SK-N-SH treated with all-trans-retinoic acid at 6 μM for 48 hours (cell line): ENCODE data around the gene TGM1.

ENCODE experiments used
- ARNTL ChIP-seq: fragments of 450-650 bp; formaldehyde crosslinking; IDR thresholded peaks from 2 replicates; pipeline ENCODE4 v1.5.0; 2020; ENCODE audit warnings: low read depth, mild to moderate bottlenecking, moderate library complexity, borderline replicate concordance
- BACH2 ChIP-seq: fragments of 250-450 bp; sonication (Bioruptor Pico); IDR thresholded peaks from 2 replicates; pipeline ENCODE4 v1.9.0; 2021; ENCODE audit warnings: mild to moderate bottlenecking, borderline replicate concordance
- CSDC2 ChIP-seq: fragments of 250-450 bp; sonication (Bioruptor Pico); IDR thresholded peaks from 2 replicates; pipeline ENCODE4 v1.5.0; 2020; ENCODE audit warnings: mild to moderate bottlenecking, moderate library complexity
- CSRNP3 ChIP-seq: fragments of 250-450 bp; sonication (Bioruptor Pico); IDR thresholded peaks from 2 replicates; pipeline ENCODE4 v1.5.1; 2021; ENCODE audit warnings: mild to moderate bottlenecking, moderate library complexity
- OSR1 ChIP-seq: fragments of 250-450 bp; sonication (Bioruptor Pico); IDR thresholded peaks from 2 replicates; pipeline ENCODE4 v1.8.0; 2022; ENCODE audit warnings: moderate library complexity, mild to moderate bottlenecking, inconsistent platforms
- PATZ1 ChIP-seq: fragments of 250-450 bp; sonication (Bioruptor Pico); IDR thresholded peaks from 2 replicates; pipeline ENCODE4 v1.8.0; 2020; ENCODE audit warnings: mild to moderate bottlenecking, moderate library complexity, borderline replicate concordance
- PPARA ChIP-seq: fragments of 250-450 bp; sonication (Bioruptor Pico); IDR thresholded peaks from 2 replicates; pipeline ENCODE4 v1.5.0; 2020; ENCODE audit warnings: mild to moderate bottlenecking, borderline replicate concordance
- TOX ChIP-seq: fragments of 250-450 bp; sonication (Bioruptor Pico); IDR thresholded peaks from 2 replicates; pipeline ENCODE4 v1.8.0; 2021; ENCODE audit warnings: mild to moderate bottlenecking, moderate library complexity, borderline replicate concordance
- ZC3H10 ChIP-seq: fragments of 250-450 bp; sonication (Bioruptor Pico); IDR thresholded peaks from 2 replicates; pipeline ENCODE4 v1.5.1; 2021; ENCODE audit warnings: mild to moderate bottlenecking, moderate library complexity
- ZFP3 ChIP-seq: fragments of 250-450 bp; sonication (Bioruptor Pico); IDR thresholded peaks from 2 replicates; pipeline ENCODE4 v1.5.0; 2020; ENCODE audit warnings: mild to moderate bottlenecking, moderate library complexity
- ZFP30 ChIP-seq: fragments of 450-650 bp; formaldehyde crosslinking; IDR thresholded peaks from 2 replicates; pipeline ENCODE4 v1.5.0; 2022; ENCODE audit warnings: mild to moderate bottlenecking, moderate library complexity
- ZNF70 ChIP-seq: fragments of 450-650 bp; formaldehyde crosslinking; IDR thresholded peaks from 2 replicates; pipeline ENCODE4 v1.5.0; 2020; ENCODE audit warnings: mild to moderate bottlenecking, moderate library complexity
- TF ChIP-seq, protein P1 (sequence below): fragments of 250-450 bp; sonication (Bioruptor Pico); IDR thresholded peaks from 2 replicates; pipeline ENCODE4 v1.5.0; 2020; ENCODE audit warnings: mild to moderate bottlenecking, moderate library complexity

- TF ChIP-seq ZFP30 (CRISPR knock-in tag) (no peak), CSDC2 (no peak), BACH2 (no peak), CSRNP3 (no peak), ZC3H10 (no peak), PATZ1 (CRISPR knock-in tag) (no peak), OSR1 (CRISPR knock-in tag) (no peak), PPARA (CRISPR knock-in tag) (no peak), ZNF70 (CRISPR knock-in tag) (no peak), ZFP3 (no peak), ARNTL (no peak), TOX (no peak)
- TF ChIP-seq, protein P1, sequence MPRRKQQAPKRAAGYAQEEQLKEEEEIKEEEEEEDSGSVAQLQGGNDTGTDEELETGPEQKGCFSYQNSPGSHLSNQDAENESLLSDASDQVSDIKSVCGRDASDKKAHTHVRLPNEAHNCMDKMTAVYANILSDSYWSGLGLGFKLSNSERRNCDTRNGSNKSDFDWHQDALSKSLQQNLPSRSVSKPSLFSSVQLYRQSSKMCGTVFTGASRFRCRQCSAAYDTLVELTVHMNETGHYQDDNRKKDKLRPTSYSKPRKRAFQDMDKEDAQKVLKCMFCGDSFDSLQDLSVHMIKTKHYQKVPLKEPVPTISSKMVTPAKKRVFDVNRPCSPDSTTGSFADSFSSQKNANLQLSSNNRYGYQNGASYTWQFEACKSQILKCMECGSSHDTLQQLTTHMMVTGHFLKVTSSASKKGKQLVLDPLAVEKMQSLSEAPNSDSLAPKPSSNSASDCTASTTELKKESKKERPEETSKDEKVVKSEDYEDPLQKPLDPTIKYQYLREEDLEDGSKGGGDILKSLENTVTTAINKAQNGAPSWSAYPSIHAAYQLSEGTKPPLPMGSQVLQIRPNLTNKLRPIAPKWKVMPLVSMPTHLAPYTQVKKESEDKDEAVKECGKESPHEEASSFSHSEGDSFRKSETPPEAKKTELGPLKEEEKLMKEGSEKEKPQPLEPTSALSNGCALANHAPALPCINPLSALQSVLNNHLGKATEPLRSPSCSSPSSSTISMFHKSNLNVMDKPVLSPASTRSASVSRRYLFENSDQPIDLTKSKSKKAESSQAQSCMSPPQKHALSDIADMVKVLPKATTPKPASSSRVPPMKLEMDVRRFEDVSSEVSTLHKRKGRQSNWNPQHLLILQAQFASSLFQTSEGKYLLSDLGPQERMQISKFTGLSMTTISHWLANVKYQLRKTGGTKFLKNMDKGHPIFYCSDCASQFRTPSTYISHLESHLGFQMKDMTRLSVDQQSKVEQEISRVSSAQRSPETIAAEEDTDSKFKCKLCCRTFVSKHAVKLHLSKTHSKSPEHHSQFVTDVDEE (CRISPR knock-in tag): no peak
Observed at GRCh38 chr14:24263848-24264247, 871 bp upstream of the TGM1 start.
